ENCODE data around the gene ALOX12B.

ALOX12B gene

GRCh38 chr17:8121681-8122421 is 34.3 kb upstream of the ALOX12B start:
- no peak for DNase-seq (ENCODE audit: low read depth)
- TF ChIP-seq CTCF (conservative IDR thresholded peaks at IDR 0.05; ENCODE audit: low read depth, low read length), result peak; percentile 50
- H3K4me3 ChIP-seq (ENCODE audit: low read length), result peak overlapping the region; percentile 78

GRCh38 chr17:8121407-8121680 is 33.8 kb upstream of the ALOX12B start:
- H3K4me3 ChIP-seq (ENCODE audit: low read length), result peak overlapping the region; percentile 78
- DNase-seq (ENCODE audit: low read depth), result no peak
- no peak for TF ChIP-seq CTCF (conservative IDR thresholded peaks at IDR 0.05; ENCODE audit: low read depth, low read length)

- TF ChIP-seq CTCF (conservative IDR thresholded peaks at IDR 0.05; ENCODE audit: low read depth, low read length), result peak; percentile 37
- no peak for DNase-seq (ENCODE audit: low read depth)
Observed at GRCh38 chr17:8120520-8121406, 33.2 kb upstream of the ALOX12B start.

GRCh38 chr17:8119581-8120519 is 32.3 kb upstream of the ALOX12B start:
- H3K4me3 ChIP-seq (ENCODE audit: low read length), result peak overlapping the region; percentile 78
- no peak for TF ChIP-seq CTCF (conservative IDR thresholded peaks at IDR 0.05; ENCODE audit: low read depth, low read length)
- peak; percentile 68 for DNase-seq (ENCODE audit: low read depth)

More at GRCh38 chr17:8120520-8121406, 33.2 kb upstream of the ALOX12B start:
- H3K4me3 ChIP-seq (ENCODE audit: low read length), result peak overlapping the region; percentile 78

- peak; percentile 91 for TF ChIP-seq CTCF (conservative IDR thresholded peaks at IDR 0.05; ENCODE audit: low read depth, low read length)
- H3K4me3 ChIP-seq (ENCODE audit: low read length), result peak overlapping the region; percentile 78
- no peak for DNase-seq (ENCODE audit: low read depth)
Observed at GRCh38 chr17:8118769-8119580, 31.5 kb upstream of the ALOX12B start.

Data from retinal pigment epithelial cell (primary cell).